Stimulated activated memory B cell treated with anti-CD40 and anti-IgM and Interleukin-4, amounts not matched to agents 10 μg/mL and 1 μg/mL and 100 μg/mL, for 72 hours (primary cell): Measurements from ENCODE around the gene TMPRSS6.

Experiments
- ATAC-seq: fragments of 150-1000 bp; cut with Tn5 transposase; 2 replicates; pipeline ENCODE4 v1.10.0; 2021
- H3K27ac Mint-ChIP-seq: one replicate; pipeline ENCODE4 v1.8.0; 2022; ENCODE audit warnings: mild to moderate bottlenecking, mixed read lengths
- H3K27me3 Mint-ChIP-seq: one replicate; pipeline ENCODE4 v1.8.0; 2022; ENCODE audit warnings: mixed read lengths
- H3K36me3 Mint-ChIP-seq: one replicate; pipeline ENCODE4 v1.8.0; 2022; ENCODE audit warnings: mixed read lengths
- H3K4me1 Mint-ChIP-seq: one replicate; pipeline ENCODE4 v1.8.0; 2022; ENCODE audit warnings: mixed read lengths
- H3K4me3 Mint-ChIP-seq: one replicate; pipeline ENCODE4 v1.8.0; 2022; ENCODE audit warnings: mild to moderate bottlenecking, moderate library complexity, mixed read lengths
- H3K9me3 Mint-ChIP-seq: one replicate; pipeline ENCODE4 v1.8.0; 2022; ENCODE audit warnings: mixed read lengths

The TMPRSS6 gene

GRCh38 chr22:37091994-37092393 is 17.5 kb downstream of the TMPRSS6 start:
- Mint-ChIP-seq H3K4me1 (peaks cover 17% of the 10 kb centered on the region), H3K4me3 (no peak overlapping the region), H3K9me3 (no peaks in the 10 kb centered on the region), H3K27me3 (peaks cover 50% of the 10 kb centered on the region), H3K36me3 (no peaks in the 10 kb centered on the region), H3K27ac (no peak overlapping the region)
- no peak for ATAC-seq

- ATAC-seq, result no peak
- Mint-ChIP-seq H3K4me1 (peaks cover 17% of the 10 kb centered on the region), H3K4me3 (no peak overlapping the region), H3K9me3 (no peaks in the 10 kb centered on the region), H3K27ac (no peak overlapping the region), H3K36me3 (no peaks in the 10 kb centered on the region), H3K27me3 (peaks cover 46% of the 10 kb centered on the region)
Observed at GRCh38 chr22:37090920-37091695, 18.4 kb downstream of the TMPRSS6 start.

- no peaks in the 10 kb centered on the region for H3K36me3 Mint-ChIP-seq
- no peak for ATAC-seq
- no peak overlapping the region for H3K4me3 Mint-ChIP-seq
- no peaks in the 10 kb centered on the region for H3K9me3 Mint-ChIP-seq
- H3K27ac Mint-ChIP-seq, result no peak overlapping the region
- peaks cover 17% of the 10 kb centered on the region for H3K4me1 Mint-ChIP-seq
- H3K27me3 Mint-ChIP-seq, result peaks cover 46% of the 10 kb centered on the region
Observed at GRCh38 chr22:37089434-37089833, 20.1 kb downstream of the TMPRSS6 start.

GRCh38 chr22:37088750-37089408 is 20.6 kb downstream of the TMPRSS6 start:
- peaks cover 17% of the 10 kb centered on the region for H3K4me1 Mint-ChIP-seq
- H3K36me3 Mint-ChIP-seq, result no peaks in the 10 kb centered on the region
- no peaks in the 10 kb centered on the region for H3K9me3 Mint-ChIP-seq
- peaks cover 48% of the 10 kb centered on the region for H3K27me3 Mint-ChIP-seq
- no peak for ATAC-seq
- H3K27ac Mint-ChIP-seq, result peak overlapping the region; percentile 13
- no peak overlapping the region for H3K4me3 Mint-ChIP-seq

- peaks cover 55% of the 10 kb centered on the region for H3K27me3 Mint-ChIP-seq
- ATAC-seq, result no peak
- H3K4me3 Mint-ChIP-seq, result no peak overlapping the region
- peak overlapping the region; percentile 13 for H3K27ac Mint-ChIP-seq
- H3K9me3 Mint-ChIP-seq, result no peaks in the 10 kb centered on the region
- H3K4me1 Mint-ChIP-seq, result peaks cover 17% of the 10 kb centered on the region
- H3K36me3 Mint-ChIP-seq, result no peaks in the 10 kb centered on the region
Observed at GRCh38 chr22:37088108-37088605, 21.4 kb downstream of the TMPRSS6 start.

- H3K9me3 Mint-ChIP-seq, result no peaks in the 10 kb centered on the region
- no peak overlapping the region for H3K27ac Mint-ChIP-seq
- peaks cover 17% of the 10 kb centered on the region for H3K4me1 Mint-ChIP-seq
- no peak for ATAC-seq
- H3K4me3 Mint-ChIP-seq, result no peak overlapping the region
- H3K36me3 Mint-ChIP-seq, result no peaks in the 10 kb centered on the region
- H3K27me3 Mint-ChIP-seq, result peaks cover 55% of the 10 kb centered on the region
Observed at GRCh38 chr22:37086184-37086583, 23.3 kb downstream of the TMPRSS6 start.

GRCh38 chr22:37084385-37084784 is 25.1 kb downstream of the TMPRSS6 start:
- Mint-ChIP-seq H3K9me3 (no peaks in the 10 kb centered on the region), H3K4me3 (no peak overlapping the region), H3K27ac (no peak overlapping the region), H3K27me3 (peaks cover 55% of the 10 kb centered on the region), H3K36me3 (no peaks in the 10 kb centered on the region), H3K4me1 (peaks cover 30% of the 10 kb centered on the region)
- ATAC-seq, result no peak

GRCh38 chr22:37083914-37084313 is 25.6 kb downstream of the TMPRSS6 start:
- no peak overlapping the region for H3K4me3 Mint-ChIP-seq

GRCh38 chr22:37082251-37082873 is 27.2 kb downstream of the TMPRSS6 start:
- no peaks in the 10 kb centered on the region for H3K9me3 Mint-ChIP-seq
- H3K27ac Mint-ChIP-seq, result no peak overlapping the region
- no peaks in the 10 kb centered on the region for H3K36me3 Mint-ChIP-seq
- peaks cover 38% of the 10 kb centered on the region for H3K27me3 Mint-ChIP-seq
- H3K4me3 Mint-ChIP-seq, result no peak overlapping the region
- no peak for ATAC-seq
- peaks cover 31% of the 10 kb centered on the region for H3K4me1 Mint-ChIP-seq

More at GRCh38 chr22:37083914-37084313, 25.6 kb downstream of the TMPRSS6 start:
- no peaks in the 10 kb centered on the region for H3K36me3 Mint-ChIP-seq
- H3K27ac Mint-ChIP-seq, result no peak overlapping the region
- H3K9me3 Mint-ChIP-seq, result no peaks in the 10 kb centered on the region
- peaks cover 33% of the 10 kb centered on the region for H3K4me1 Mint-ChIP-seq
- H3K27me3 Mint-ChIP-seq, result peaks cover 53% of the 10 kb centered on the region
- no peak for ATAC-seq

- Mint-ChIP-seq H3K9me3 (no peaks in the 10 kb centered on the region), H3K27me3 (peaks cover 31% of the 10 kb centered on the region), H3K27ac (no peak overlapping the region), H3K4me1 (peaks cover 31% of the 10 kb centered on the region), H3K36me3 (no peaks in the 10 kb centered on the region), H3K4me3 (no peak overlapping the region)
- no peak for ATAC-seq
Observed at GRCh38 chr22:37080838-37081237, 28.7 kb downstream of the TMPRSS6 start.

GRCh38 chr22:37080438-37080837 is 29.1 kb downstream of the TMPRSS6 start:
- Mint-ChIP-seq H3K27me3 (peaks cover 31% of the 10 kb centered on the region), H3K36me3 (no peaks in the 10 kb centered on the region), H3K27ac (peak overlapping the region; percentile 66), H3K4me1 (peaks cover 31% of the 10 kb centered on the region), H3K9me3 (no peaks in the 10 kb centered on the region), H3K4me3 (no peak overlapping the region)
- ATAC-seq, result no peak

- H3K4me3 Mint-ChIP-seq, result no peak overlapping the region
- H3K4me1 Mint-ChIP-seq, result peaks cover 31% of the 10 kb centered on the region
- H3K36me3 Mint-ChIP-seq, result no peaks in the 10 kb centered on the region
- ATAC-seq, result peak; percentile 21
- peaks cover 31% of the 10 kb centered on the region for H3K27me3 Mint-ChIP-seq
- no peaks in the 10 kb centered on the region for H3K9me3 Mint-ChIP-seq
- peak overlapping the region; percentile 66 for H3K27ac Mint-ChIP-seq
Observed at GRCh38 chr22:37079668-37080171, 29.8 kb downstream of the TMPRSS6 start.

- Mint-ChIP-seq H3K27me3 (peaks cover 31% of the 10 kb centered on the region), H3K36me3 (no peaks in the 10 kb centered on the region), H3K4me3 (no peak overlapping the region), H3K27ac (peak overlapping the region; percentile 66), H3K9me3 (no peaks in the 10 kb centered on the region), H3K4me1 (peaks cover 31% of the 10 kb centered on the region)
- ATAC-seq, result no peak
Observed at GRCh38 chr22:37079158-37079557, 30.4 kb downstream of the TMPRSS6 start.

- H3K9me3 Mint-ChIP-seq, result no peaks in the 10 kb centered on the region
- peak overlapping the region; percentile 66 for H3K27ac Mint-ChIP-seq
- peak; percentile 73 for ATAC-seq
- no peak overlapping the region for H3K4me3 Mint-ChIP-seq
- peaks cover 31% of the 10 kb centered on the region for H3K4me1 Mint-ChIP-seq
- peaks cover 24% of the 10 kb centered on the region for H3K27me3 Mint-ChIP-seq
- H3K36me3 Mint-ChIP-seq, result no peaks in the 10 kb centered on the region
Observed at GRCh38 chr22:37077802-37078448, 31.6 kb downstream of the TMPRSS6 start.
